PC-9 (cell line): ENCODE data around the gene DOCK7.

Experiments used
- CTCF ChIP-seq: fragments of 200-600 bp; sonication (generic); conservative IDR thresholded peaks from 2 replicates; pipeline ENCODE4 v1.6.1; 2017; ENCODE audit warnings: mixed run types, antibody characterized with exemption, mild to moderate bottlenecking, moderate library complexity
- EZH2 ChIP-seq: fragments of 200-600 bp; sonication (generic); IDR thresholded peaks from 2 replicates; pipeline ENCODE4 v1.8.0; 2017; ENCODE audit warnings: antibody characterized with exemption, low read depth

- TF ChIP-seq CTCF (no peak), EZH2 (no peak)
Measured at GRCh38 chr1:62481681-62482080, 206.5 kb downstream of the DOCK7 start.
